Eye (tissue), 1 donor: Measurements from ENCODE around the gene GJD4.

Source experiments
- DNase-seq: peaks from one replicate; pipeline ENCODE4 v3.0.0-alpha.2; 2015

GJD4 gene

DNA sequence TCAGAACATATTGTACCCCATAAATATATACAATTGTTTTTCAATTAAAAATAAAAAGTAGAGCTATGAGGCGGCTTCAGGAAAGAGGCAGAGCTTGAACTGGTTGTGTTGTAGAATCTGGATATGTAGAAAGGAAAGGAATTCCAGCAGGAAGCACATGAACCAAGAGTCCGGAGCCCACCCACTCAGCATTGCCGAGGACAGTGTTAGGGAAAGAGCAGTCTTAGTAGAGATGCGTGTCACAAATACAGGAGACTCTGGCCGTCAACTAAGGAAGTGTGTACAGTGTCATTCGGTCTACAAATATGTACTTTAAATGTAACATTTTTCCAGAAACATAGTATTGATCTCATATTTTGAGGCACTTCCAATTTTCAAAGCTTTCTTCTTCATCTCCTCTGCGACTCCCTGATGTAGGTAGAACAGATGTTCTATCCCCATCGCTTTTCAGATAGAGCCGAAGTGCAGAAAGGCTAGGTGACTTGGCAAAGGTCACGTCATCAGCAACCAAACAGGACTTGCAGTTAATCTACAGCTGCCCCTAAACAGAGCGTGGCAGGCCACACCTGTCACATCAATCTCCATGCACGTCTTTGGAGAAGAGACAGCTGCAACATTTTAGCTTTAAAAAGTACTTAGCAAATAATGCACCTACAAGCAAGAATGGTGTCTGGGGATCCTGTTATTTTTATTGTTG, 25.3 kb upstream of the GJD4 start:
- no peak for DNase-seq

DNA sequence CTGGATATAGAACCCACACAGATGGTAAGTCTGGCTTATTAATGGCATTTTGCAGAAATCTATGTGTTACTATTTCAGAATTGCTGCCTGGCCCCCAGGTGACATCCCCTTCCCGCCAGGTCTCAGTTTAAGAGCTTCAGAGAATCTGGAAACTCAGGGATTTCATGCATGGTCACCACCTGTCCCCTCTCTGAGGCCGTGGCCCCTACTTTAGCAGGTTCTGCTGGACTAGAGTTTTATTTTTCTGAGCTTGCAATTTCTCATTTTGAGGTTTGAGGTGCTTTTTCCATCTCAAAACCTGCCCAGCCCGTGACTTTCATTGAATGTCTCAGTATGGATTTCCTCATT, 24.7 kb upstream of the GJD4 start:
- no peak for DNase-seq

DNA sequence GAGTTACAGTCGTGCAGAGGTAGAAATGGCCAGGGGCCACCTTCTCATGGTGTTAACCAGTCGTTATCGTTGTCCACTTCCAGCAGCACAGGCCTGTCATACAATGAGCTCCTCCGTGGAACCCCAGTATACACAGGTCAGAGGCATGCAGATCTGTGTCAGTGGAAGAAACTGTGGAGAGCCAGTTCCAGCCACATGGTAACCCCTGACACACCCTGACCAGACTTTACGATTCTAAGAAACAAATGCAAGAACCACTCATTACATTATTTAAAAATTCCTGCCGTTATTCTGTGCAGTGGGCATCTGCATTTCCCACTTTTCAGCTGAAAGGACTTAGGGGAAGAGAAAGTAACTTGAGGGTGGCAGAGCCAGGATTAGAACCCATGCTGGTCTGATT, 23.5 kb upstream of the GJD4 start:
- DNase-seq: no peak

DNA sequence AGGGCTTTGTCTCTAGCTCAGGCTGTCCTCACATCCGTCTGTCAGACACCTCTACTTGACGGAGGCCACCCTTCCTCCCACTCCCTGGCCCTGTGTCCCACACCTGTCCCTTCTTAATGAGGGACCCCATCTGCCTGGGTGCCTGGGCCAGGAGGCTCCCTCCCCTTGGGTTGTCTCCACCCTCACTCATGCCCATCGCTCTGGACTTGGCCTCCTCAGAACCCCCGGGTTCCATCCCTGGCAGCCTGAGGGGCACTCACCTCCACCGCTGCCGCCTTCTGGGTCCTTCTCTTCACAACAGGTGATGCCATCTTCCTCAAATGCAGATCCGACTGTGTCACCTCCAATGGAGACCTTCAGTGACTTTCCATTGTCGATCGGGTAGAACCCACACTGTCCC, 20.2 kb upstream of the GJD4 start:
- DNase-seq: no peak

DNA sequence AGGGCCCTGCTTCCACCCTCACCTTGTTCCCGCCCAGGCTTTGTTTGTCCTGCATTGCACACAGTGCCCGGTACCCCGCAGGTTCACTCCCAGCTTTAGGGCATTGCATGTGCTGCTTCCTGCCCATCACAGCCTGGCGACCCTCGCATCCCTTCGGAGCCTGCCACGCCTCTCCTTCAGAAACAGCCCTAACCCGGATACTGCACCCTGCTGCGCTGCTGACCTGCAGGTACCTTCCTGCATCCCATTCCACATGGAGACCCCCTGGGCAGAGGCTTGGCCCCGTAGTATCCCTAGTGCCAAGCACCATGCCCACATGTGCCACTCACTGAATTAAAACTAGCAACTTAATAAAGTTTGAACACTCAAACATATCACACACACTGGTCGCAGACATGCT, 19.8 kb upstream of the GJD4 start:
- no peak for DNase-seq

DNA sequence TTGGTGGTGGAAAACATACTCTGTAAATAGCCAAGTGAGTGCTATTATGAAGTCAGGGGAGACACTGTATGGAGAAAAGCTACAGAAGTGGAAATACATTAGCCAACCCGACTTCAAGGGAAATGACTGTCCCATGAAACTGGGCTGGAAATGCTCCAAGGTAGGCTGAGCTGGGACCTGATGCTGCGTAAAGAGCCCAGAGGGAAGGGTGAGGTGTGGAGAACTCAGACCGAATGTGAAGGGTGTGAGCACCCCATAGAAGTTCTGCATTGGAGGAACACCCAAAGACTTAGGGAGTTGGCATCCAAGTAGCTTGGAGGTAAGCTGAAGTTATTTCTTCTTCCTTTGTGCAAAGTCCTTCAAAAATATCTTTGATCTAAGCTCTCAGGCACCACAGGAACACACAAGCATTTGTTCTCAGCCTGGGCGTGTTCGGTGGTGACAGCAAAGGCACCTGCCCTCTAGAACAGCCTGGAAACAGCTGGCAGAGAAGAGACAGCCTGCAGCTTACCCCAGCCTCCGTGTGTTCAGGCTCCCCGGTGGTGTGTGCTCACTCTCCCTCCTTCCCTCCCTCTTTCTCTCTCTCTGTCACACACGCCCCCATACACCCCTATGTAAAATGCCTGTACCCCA, 19.1 kb upstream of the GJD4 start:
- DNase-seq: no peak

DNA sequence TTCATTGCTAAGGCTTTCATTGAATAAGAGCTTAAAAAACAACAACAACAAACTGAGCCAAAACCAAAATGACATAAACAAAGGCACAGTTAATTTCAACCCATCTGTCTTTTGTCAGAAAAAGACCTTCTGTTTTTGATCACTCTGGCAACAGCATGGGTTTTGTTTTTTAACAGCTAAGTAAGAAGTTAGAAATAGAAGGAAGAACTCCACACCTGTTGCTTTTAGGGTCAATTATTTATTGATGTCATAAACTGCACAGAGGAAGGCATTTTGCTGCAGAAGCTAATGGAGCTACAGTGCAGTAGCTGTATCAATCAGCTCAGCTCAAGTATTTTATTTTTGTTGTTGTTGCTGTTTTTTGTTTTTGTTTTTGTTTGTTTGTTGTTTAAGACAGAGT, 16.3 kb upstream of the GJD4 start:
- DNase-seq: no peak

DNA sequence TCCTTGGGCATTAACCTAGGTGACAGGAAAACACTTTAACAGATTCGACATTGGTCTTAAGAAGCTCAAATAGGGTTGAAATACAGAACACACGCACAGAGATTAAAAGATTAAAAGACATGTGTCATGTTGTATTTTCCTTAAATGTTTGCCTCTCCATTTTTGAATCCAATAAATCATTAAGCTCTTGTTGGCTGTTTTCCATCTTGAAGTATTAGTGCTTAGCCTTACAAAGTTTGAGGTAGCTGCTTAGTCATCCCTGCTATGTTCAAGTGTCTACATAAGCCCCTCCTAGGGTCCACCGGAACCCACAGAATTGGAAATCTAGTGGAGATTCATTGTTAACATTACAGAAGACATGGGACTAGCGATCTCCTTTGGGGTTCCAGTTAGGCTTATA, 12.7 kb upstream of the GJD4 start:
- DNase-seq: no peak

DNA sequence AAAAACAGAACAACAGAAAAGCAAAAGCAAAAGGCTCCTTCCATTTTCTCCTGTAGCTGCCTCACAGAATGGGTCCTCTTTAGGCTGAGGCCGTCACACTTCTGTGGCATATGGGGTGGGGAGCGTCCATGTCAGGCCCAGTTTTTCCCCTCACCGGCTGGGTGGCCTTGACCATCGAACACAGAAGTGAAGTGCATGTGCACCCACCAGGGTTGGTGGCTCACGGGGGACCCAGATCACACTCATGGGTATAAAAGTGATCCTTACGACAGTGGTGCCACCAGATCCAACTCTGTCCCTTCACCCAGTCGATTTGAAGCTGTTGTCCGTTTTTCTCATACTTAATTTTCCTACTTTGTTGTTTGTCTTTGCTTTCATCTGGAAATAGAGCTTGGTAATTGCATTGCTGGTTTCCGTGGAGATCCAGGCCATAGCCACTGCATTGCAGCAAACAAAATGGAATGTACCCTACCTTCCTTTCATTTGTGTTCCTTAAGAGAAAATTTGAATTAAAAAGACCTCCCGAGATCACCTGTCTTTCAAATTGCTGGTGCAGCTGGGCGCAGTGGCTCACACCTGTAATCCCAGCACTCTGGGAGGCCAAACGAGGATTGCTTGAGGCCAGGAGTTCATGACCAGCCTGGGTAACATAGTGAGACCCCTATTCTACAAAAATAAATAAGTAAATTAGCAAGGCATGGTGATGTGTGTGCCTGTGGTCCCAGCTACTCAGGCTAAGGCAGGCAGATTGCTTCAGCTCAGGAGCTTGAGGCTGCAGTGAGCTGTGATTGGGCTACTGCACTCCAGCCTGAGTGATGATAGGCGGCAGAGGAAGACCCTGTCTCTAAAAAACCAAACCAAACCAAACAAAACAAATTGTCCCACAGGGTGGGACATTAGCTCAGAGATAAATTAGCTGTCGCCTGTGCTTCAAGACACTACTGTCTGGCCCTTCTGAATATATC, 10.7 kb upstream of the GJD4 start:
- no peak for DNase-seq

DNA sequence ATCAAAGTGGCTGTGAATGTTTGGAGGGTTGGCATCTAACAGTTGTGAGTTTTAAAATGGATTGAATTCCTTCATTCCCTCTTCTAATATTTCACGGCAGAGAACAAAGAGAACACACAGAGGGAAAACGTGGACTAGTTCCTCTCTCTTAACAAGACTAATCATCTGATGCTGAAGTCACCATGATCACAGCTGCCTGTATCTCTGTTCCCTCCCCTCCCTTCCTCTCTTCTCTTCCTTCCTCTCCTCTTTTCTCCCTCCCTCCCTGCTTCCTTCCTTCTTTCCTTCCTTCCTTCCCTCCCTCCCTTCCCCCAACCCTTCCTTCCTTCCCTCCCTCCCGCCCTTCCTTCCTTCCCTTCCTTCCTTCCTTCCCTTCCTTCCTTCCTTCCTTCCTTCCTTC, 10.0 kb upstream of the GJD4 start:
- no peak for DNase-seq

DNA sequence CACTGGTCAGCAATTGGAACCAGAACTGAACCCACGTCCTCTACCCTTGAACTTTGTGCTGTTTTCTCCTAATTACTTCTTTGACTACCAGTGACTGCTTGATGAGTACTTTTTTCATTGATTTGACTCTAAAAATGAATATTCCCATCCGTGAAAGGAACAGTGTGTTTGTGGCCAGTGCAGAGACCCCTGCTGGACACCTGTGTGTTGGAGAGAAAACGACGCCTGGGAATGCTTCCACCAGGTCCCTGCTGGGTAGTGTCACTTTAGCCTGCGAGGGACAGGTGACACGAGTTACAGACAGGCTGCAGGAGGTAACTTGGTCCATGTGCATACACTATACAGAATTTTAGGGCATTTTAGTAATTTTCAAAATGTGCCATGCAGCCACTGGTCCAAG, 6.8 kb upstream of the GJD4 start:
- no peak for DNase-seq

DNA sequence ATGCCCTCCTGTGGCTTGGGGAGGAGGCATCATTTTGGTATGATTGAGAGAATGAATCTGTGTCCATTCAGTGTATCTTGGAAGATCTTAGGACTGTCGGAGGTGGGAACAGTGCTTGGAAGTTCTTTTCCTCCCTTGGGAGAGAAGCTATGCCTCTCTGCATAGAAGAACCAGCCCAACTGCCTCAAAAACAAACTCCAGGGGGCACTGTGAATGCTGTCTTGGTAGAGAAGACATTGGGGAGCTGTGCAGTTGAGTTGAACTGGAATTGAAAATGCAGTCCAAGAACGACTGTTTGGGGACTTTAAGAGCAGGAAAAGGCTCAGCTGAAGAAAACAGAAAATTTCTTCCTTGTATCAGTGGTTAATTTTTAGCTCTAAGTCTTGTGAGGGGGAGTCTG, 4.9 kb upstream of the GJD4 start:
- DNase-seq: no peak

DNA sequence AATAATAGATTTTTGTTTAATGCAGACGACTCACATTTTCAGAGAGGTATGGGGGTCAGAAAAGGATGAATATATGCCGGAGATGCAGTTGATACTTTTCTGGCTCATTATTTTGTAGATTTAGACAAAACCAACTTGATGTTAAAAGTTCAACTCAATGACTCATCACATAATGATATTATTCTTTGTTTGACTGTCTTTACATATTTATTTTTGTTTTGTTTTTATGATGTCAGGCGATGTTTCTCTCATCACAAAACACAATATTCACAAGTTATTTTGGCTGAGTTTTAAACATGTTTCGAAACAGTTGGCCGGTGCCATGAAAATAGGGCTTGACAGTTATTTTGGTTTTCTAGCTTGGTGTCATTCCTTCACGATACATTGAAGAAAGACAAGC, 1.3 kb downstream of the GJD4 start:
- peak; percentile 9 for DNase-seq

DNA sequence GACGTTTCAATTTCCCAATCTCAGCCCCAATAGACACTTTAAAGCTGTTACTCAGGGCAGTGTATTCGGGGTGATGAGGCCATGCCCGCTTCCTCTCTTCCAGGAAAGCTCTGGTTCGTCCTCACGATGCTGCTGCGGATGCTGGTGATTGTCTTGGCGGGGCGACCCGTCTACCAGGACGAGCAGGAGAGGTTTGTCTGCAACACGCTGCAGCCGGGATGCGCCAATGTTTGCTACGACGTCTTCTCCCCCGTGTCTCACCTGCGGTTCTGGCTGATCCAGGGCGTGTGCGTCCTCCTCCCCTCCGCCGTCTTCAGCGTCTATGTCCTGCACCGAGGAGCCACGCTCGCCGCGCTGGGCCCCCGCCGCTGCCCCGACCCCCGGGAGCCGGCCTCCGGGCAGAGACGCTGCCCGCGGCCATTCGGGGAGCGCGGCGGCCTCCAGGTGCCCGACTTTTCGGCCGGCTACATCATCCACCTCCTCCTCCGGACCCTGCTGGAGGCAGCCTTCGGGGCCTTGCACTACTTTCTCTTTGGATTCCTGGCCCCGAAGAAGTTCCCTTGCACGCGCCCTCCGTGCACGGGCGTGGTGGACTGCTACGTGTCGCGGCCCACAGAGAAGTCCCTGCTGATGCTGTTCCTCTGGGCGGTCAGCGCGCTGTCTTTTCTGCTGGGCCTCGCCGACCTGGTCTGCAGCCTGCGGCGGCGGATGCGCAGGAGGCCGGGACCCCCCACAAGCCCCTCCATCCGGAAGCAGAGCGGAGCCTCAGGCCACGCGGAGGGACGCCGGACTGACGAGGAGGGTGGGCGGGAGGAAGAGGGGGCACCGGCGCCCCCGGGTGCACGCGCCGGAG, 2.6 kb downstream of the GJD4 start:
- DNase-seq: peak; percentile 56

DNA sequence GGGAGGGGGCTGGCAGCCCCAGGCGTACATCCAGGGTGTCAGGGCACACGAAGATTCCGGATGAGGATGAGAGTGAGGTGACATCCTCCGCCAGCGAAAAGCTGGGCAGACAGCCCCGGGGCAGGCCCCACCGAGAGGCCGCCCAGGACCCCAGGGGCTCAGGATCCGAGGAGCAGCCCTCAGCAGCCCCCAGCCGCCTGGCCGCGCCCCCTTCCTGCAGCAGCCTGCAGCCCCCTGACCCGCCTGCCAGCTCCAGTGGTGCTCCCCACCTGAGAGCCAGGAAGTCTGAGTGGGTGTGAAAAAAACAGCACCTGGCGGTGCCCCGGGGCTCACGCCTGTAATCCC, 3.2 kb downstream of the GJD4 start:
- peak; percentile 10 for DNase-seq

DNA sequence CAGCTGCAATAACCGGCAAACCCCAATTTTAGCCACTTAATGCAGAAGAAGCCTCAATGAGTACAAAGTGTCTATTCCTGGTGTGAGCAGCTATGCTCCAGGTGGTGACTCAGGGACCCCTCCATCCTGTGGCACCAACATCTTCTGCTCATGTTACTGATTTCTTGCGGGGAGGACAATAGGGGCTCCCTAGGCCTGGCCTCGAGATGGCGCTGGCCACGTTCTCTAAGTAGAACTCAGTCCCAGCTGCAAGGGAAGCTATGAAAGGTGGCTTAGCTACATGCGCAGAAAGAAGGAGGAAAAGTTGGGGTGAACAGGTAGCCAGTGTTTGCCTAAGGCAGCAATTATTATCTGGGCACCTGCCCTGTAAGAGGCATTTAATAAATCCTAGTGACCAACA, 6.6 kb downstream of the GJD4 start:
- DNase-seq: no peak

DNA sequence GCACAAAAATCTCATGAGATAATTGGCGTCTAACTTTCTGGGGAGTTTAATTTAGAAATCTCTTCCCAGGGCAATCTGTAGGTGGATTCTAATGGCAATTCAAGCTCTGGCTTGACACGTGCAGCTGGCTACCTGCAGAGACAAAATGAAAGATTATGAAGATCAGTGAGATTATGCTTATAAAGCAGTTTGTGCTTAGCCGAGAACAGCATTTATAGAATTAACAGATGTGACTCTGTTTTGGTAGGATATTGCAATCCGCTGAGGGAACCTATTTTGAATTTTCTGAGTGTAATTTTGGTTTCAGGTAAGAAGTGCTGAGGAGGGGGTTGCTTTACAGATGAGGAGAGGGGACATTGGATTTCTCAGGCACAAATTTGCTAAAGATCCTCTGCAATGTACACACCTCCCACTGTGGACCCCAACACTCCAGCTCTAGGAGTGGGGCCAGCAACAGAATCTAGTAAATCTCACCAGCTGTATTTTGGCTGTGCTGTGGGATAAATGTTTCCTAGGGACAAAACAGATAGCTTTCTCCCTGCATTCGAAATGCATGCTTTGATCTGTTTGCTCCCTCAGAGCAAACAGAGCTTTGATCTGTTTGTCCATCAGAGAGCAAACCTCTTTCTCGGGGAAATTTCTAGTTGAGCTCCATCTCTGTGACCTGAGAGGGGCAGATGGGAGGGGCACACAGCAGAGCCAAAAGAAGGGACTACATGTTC, 7.4 kb downstream of the GJD4 start:
- DNase-seq: no peak

DNA sequence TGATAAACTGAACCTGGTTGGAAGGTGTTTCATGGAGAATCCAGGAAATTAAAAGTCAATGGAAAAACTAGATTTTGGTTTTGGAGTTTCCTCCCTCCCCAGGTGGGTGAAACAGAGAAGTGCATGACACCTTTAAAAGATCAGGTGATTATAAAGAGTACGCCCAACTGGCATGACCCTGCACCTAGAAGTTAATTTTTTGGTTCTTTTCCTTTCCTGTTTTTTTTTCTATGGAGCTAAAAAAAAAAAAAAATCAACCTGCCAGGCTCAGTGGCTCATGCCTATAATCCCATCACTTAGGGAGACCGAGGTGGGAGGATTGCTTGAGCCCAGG, 7.9 kb downstream of the GJD4 start:
- DNase-seq: no peak

DNA sequence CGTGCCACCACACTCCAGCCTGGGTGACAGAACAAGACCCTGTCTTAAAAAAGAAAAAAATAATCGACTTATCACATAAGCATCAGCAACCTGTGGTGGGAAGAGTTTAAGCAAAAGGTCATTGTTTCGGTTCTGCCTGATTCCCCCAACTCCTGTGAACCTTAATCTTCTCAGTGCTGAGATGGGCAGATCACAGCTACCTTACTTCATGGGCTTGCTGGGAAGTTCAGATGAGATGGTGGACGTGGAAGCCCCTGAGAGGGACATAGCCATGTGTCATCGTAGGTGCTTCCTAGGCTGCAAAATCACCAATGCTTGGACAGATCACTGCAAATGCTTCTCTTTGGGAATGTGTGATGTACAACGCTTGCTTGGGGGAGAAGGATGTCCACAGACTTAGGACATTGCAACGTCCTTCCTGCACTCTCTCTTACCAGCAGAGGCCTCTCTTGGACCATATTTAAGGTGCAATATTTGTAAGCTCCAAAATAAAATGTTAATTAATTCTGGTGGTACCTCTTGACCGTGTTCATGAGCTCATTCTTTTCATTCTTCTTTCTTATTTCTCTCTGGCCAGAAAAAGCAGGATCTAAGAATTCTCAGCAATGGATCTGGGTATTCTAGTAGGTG, 8.6 kb downstream of the GJD4 start:
- peak; percentile 40 for DNase-seq

DNA sequence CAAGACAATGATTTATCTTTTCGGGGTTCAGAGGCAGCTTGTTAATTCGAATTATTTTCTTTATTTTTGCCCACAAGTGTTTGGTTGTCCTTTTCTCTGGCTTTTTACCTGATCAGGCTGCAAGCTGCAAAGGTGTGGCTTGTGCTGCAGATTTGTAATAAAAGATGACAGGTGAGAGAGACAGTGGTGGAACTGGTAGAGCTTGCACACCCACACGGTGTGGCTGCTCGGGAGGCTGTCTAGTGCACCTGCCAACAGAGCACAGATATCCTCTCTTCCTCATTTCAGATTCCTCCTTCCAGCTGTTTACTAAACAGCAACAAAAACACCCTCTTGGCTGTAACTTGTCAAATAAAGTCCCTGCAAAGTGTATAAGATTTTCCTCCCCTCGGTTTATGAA, 9.2 kb downstream of the GJD4 start:
- no peak for DNase-seq

DNA sequence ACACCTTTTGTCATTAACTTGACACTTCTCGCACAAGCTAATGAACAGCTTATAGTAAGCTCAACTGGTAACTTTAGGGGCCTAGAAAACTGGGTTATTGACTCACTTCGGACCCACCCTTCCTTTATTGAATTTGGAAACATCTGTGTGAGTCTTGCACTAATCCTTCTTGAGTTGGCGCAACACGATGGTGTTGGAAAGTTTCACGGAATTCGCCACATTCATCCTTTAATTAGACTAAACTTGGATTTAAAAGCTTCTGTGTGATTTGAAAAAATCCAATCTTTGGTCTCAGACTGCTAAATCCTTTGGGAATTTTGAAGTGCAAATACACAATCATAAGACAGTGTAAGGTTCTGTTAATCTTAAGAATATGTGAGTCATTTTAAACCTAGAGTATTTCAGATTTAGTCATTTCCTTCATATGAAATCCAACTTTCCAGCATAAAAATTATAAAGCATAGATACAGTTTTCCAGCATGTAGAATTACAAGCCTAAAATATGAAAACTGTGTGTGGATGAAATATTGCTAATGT, 21.9 kb downstream of the GJD4 start:
- no peak for DNase-seq

DNA sequence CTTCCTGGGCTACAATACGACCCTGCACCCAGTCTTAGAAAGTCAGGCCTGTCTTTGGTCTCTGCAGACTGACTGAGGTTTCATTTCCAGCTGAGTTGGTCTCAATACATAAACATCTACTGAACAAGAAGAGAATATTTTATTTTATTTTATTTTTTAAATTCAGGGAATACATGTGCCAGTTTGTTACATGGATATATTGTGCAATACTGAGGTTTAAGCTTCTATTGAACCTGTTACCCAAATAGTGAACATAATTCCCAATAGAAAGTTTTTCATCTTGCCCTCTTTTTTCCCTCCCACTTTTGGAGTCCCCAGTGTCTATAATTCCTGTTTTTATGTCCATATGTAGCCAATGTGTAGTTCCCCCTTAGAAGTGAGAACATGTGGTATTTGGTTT, 26.3 kb downstream of the GJD4 start:
- no peak for DNase-seq
